Stimulated activated naive CD8-positive, alpha-beta T cell treated with anti-CD3 and anti-CD28 coated beads, Interleukin-15, Interleukin-2, amounts not matched to agents 100 ng/mL and 50 ng/mL, for 24 hours (primary cell): Measurements from ENCODE around the gene CNTNAP3B.
"Not testable (repeated sequence)": the region's sequence is repeated elsewhere in the genome, so short reads cannot be mapped to it uniquely, and the experiment has no call there.

Experiments
- H3K27ac Mint-ChIP-seq: one replicate; pipeline ENCODE4 v1.8.0; 2021; ENCODE audit warnings: mild to moderate bottlenecking, mixed read lengths
- H3K27me3 Mint-ChIP-seq: one replicate; pipeline ENCODE4 v1.8.0; 2021; ENCODE audit warnings: mixed read lengths
- H3K36me3 Mint-ChIP-seq: one replicate; pipeline ENCODE4 v1.8.0; 2021; ENCODE audit warnings: low read depth, mixed read lengths
- H3K4me1 Mint-ChIP-seq: one replicate; pipeline ENCODE4 v1.8.0; 2021; ENCODE audit warnings: low read depth, mixed read lengths
- H3K4me3 Mint-ChIP-seq: one replicate; pipeline ENCODE4 v1.8.0; 2021; ENCODE audit warnings: mild to moderate bottlenecking, mixed read lengths
- H3K9me3 Mint-ChIP-seq: one replicate; pipeline ENCODE4 v1.8.0; 2021; ENCODE audit warnings: mixed read lengths

CNTNAP3B gene

DNA sequence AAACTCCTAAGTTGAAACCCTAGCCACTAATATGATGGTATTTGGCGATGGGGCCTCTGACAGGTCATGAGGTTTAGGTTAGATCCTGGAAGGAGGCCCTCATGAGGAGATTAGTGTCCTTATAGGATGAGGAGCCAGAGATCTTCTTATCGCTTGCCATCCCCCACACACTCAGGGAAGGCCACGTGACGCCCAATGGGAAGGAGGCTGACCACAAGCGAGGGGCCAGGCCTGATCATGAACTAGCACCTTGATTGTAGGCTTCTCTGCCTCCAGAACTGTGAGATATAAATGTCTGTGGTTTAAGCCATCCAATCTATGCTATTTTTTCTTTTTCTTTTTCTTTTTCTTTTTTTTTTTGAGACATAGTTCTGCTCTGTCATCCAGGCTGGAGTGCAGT, 254.7 kb downstream of the CNTNAP3B start:
- H3K4me3 Mint-ChIP-seq, H3K36me3 Mint-ChIP-seq, H3K4me1 Mint-ChIP-seq, H3K9me3 Mint-ChIP-seq, H3K27me3 Mint-ChIP-seq, H3K27ac Mint-ChIP-seq: not testable (repeated sequence)

DNA sequence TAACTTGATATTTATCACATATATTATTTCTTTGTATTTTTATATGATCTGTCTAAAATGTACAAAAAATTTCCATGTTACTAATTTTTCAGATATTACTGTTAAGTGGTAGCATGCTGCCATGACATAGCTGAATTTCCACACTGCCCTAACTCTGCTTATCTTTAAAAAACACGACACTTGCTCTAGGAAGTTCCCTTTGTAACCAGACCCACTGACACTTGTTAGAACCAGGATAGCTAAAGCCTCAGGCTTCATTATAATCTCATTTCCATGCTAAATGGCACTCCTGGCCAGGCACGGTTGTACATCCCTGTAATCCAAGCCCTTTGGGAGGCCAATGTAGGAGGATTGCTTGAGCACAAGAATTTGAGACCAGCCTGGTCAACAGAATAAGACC, 273.8 kb downstream of the CNTNAP3B start:
- not testable (repeated sequence) for H3K4me3 Mint-ChIP-seq, H3K4me1 Mint-ChIP-seq, H3K27me3 Mint-ChIP-seq, H3K9me3 Mint-ChIP-seq, H3K27ac Mint-ChIP-seq, H3K36me3 Mint-ChIP-seq

DNA sequence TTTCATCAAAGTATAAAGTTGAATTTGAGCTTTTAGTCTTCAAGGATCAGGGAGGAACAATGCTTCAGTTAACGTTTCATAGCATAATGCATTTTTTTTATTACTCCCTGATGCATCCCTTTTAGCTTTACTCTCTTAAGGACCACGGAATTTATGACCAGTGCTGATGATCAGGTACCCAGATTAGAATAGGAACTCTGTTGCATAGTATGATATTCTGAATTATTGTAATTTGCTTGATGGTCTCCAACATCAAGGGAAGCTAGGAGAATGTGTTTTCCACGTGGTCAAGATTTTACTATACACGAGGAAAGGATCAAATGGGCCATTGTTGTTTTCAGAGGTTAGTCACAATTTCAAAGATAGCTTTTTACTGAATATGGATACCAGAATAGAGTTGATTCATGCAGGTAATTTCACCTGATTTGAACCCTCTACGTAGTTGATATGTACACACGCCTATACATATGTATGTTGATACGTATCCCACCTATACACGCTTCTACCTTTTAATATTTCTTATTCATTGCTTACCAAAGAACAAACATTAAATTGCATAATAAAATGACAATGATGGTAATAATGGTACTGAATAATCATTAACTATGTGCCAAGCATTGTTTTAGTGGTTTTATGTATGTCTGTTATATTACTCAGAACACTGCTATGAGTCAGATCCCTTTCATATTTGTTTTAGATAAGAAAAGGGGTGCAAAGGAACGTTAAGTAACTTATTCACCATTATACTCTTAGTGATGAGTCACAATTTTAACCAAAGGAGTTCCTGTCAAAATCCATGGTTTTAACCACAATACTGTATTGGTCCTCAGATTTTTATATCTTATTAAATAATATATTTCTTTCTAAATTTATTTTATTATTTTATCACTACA, 277.1 kb downstream of the CNTNAP3B start:
- not testable (repeated sequence) for H3K27ac Mint-ChIP-seq, H3K9me3 Mint-ChIP-seq, H3K27me3 Mint-ChIP-seq, H3K36me3 Mint-ChIP-seq, H3K4me1 Mint-ChIP-seq, H3K4me3 Mint-ChIP-seq

DNA sequence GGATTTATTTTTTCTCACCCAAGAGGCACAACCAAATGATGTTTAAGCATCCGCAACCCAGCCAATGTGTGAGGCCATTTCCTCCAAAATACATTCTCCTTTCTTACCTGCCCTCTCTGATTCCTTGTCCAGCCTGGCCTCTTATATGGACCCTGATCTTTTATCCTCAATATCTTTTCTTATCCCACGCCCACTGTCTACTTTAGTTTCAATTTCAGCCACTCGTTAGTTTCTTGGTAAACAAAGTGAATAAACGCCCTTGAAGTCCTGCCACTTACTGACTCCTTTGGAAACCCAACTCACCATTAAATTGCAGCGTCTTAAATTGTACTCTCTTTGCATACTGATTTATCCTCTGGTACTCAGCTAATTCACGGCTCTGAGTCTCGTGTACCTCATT, 281.4 kb downstream of the CNTNAP3B start:
- H3K36me3 Mint-ChIP-seq, H3K4me3 Mint-ChIP-seq, H3K27ac Mint-ChIP-seq, H3K9me3 Mint-ChIP-seq, H3K27me3 Mint-ChIP-seq, H3K4me1 Mint-ChIP-seq: not testable (repeated sequence)
